NCI-H2196 treated with DMSO at 0.1 percent for 48 hours (cell line): Measurements from ENCODE around the gene PGP.

ENCODE experiments used
- DNase-seq: peaks from one replicate; lab custom pipeline; 2025; ENCODE audit not compliant: unreplicated experiment; lab: John Stamatoyannopoulos, UW

The PGP gene

GRCh38 chr16:2184346-2184745 lies 30.3 kb downstream of the PGP start:
- no peak for DNase-seq

- no peak for DNase-seq
Observed at GRCh38 chr16:2183671-2184070, 31.0 kb downstream of the PGP start.

- DNase-seq, result no peak
Observed at GRCh38 chr16:2181952-2182351, 32.7 kb downstream of the PGP start.

- DNase-seq, result no peak
Observed at GRCh38 chr16:2180962-2181923, 33.4 kb downstream of the PGP start.

GRCh38 chr16:2180461-2180860 lies 34.2 kb downstream of the PGP start:
- no peak for DNase-seq

- no peak for DNase-seq
Observed at GRCh38 chr16:2179576-2179975, 35.1 kb downstream of the PGP start.

- DNase-seq, result no peak
Observed at GRCh38 chr16:2179107-2179501, 35.5 kb downstream of the PGP start.

- DNase-seq, result no peak
Observed at GRCh38 chr16:2178321-2179106, 36.1 kb downstream of the PGP start.

- no peak for DNase-seq
Observed at GRCh38 chr16:2177561-2177960, 37.1 kb downstream of the PGP start.

- DNase-seq, result no peak
Observed at GRCh38 chr16:2177101-2177500, 37.5 kb downstream of the PGP start.

GRCh38 chr16:2176047-2176446 lies 38.6 kb downstream of the PGP start:
- no peak for DNase-seq

- DNase-seq, result no peak
Observed at GRCh38 chr16:2175454-2175853, 39.2 kb downstream of the PGP start.

- no peak for DNase-seq
Observed at GRCh38 chr16:2174396-2175131, 40.1 kb downstream of the PGP start.

- DNase-seq, result no peak
Observed at GRCh38 chr16:2173916-2174315, 40.7 kb downstream of the PGP start.

- no peak for DNase-seq
Observed at GRCh38 chr16:2173366-2173765, 41.3 kb downstream of the PGP start.

GRCh38 chr16:2172688-2173335 lies 41.8 kb downstream of the PGP start:
- DNase-seq, result no peak

- no peak for DNase-seq
Observed at GRCh38 chr16:2171601-2172178, 43.0 kb downstream of the PGP start.

GRCh38 chr16:2170587-2171435 lies 43.8 kb downstream of the PGP start:
- no peak for DNase-seq

GRCh38 chr16:2170080-2170479 lies 44.6 kb downstream of the PGP start:
- DNase-seq, result no peak
